Endothelial cell (in vitro differentiated cells): ENCODE data around the gene PRSS50. TPM values are rescaled to one million over a fixed set of nuclear protein-coding genes. Genes with fewer than 3 reads are reported as not detected.

Experiments used
- DNase-seq: peaks from one replicate; pipeline ENCODE4 v3.0.0; 2021; ENCODE audit warnings: low spot score
- H3K27ac Mint-ChIP-seq: one replicate; pipeline ENCODE4 v1.8.0; 2021; ENCODE audit warnings: mixed read lengths, inconsistent platforms; ENCODE audit not compliant: unreplicated experiment
- H3K27me3 Mint-ChIP-seq: one replicate; pipeline ENCODE4 v1.8.0; 2021; ENCODE audit warnings: mild to moderate bottlenecking, moderate library complexity, mixed read lengths, inconsistent platforms; ENCODE audit not compliant: unreplicated experiment
- H3K36me3 Mint-ChIP-seq: one replicate; pipeline ENCODE4 v1.8.0; 2021; ENCODE audit warnings: mild to moderate bottlenecking, low read depth, mixed read lengths, inconsistent platforms; ENCODE audit not compliant: unreplicated experiment
- H3K4me1 Mint-ChIP-seq: one replicate; pipeline ENCODE4 v1.8.0; 2021; ENCODE audit warnings: mild to moderate bottlenecking, mixed read lengths, inconsistent platforms; ENCODE audit not compliant: unreplicated experiment
- H3K4me3 Mint-ChIP-seq: one replicate; pipeline ENCODE4 v1.8.0; 2021; ENCODE audit warnings: mild to moderate bottlenecking, mixed read lengths, inconsistent platforms; ENCODE audit not compliant: unreplicated experiment
- H3K9me3 Mint-ChIP-seq: one replicate; pipeline ENCODE4 v1.8.0; 2021; ENCODE audit warnings: mixed read lengths, inconsistent platforms; ENCODE audit not compliant: unreplicated experiment
- total RNA-seq: library from RNA; stranded (reverse); fragmentation: NEBNext Ultra II Directional; extraction: Animal tissue kit (Norgen Biotek cat#: 25700); gene quantifications from one replicate; pipeline ENCODE4 v1.2.1, GENCODE V29; 2021; ENCODE audit not compliant: unreplicated experiment
- TF ChIP-seq, protein P1 (sequence below): fragments of 200-600 bp; sonication (generic); IDR thresholded peaks from one replicate; pipeline ENCODE4 v1.5.0; 2021; ENCODE audit warnings: antibody characterized with exemption; ENCODE audit not compliant: unreplicated experiment

PRSS50 gene
- total RNA-seq, 1 donor from 2014 or later: 0.38 TPM

- no peak for DNase-seq
- TF ChIP-seq, protein P1, sequence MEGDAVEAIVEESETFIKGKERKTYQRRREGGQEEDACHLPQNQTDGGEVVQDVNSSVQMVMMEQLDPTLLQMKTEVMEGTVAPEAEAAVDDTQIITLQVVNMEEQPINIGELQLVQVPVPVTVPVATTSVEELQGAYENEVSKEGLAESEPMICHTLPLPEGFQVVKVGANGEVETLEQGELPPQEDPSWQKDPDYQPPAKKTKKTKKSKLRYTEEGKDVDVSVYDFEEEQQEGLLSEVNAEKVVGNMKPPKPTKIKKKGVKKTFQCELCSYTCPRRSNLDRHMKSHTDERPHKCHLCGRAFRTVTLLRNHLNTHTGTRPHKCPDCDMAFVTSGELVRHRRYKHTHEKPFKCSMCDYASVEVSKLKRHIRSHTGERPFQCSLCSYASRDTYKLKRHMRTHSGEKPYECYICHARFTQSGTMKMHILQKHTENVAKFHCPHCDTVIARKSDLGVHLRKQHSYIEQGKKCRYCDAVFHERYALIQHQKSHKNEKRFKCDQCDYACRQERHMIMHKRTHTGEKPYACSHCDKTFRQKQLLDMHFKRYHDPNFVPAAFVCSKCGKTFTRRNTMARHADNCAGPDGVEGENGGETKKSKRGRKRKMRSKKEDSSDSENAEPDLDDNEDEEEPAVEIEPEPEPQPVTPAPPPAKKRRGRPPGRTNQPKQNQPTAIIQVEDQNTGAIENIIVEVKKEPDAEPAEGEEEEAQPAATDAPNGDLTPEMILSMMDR: no peak
- peaks cover 3% of the 10 kb centered on the region for H3K27me3 Mint-ChIP-seq
- no peaks in the 10 kb centered on the region for H3K4me1 Mint-ChIP-seq
- H3K27ac Mint-ChIP-seq: no peak overlapping the region
- H3K36me3 Mint-ChIP-seq: no peaks in the 10 kb centered on the region
- H3K4me3 Mint-ChIP-seq: no peak overlapping the region
- no peaks in the 10 kb centered on the region for H3K9me3 Mint-ChIP-seq
Measured at GRCh38 chr3:46680298-46680826, 37.3 kb downstream of the PRSS50 start.

- Mint-ChIP-seq H3K36me3 (no peaks in the 10 kb centered on the region), H3K27me3 (peaks cover 3% of the 10 kb centered on the region), H3K27ac (no peak overlapping the region), H3K4me3 (no peak overlapping the region), H3K9me3 (no peaks in the 10 kb centered on the region), H3K4me1 (no peaks in the 10 kb centered on the region)
- DNase-seq: no peak
- TF ChIP-seq, protein P1: no peak
Measured at GRCh38 chr3:46679681-46680080, 38.0 kb downstream of the PRSS50 start.

GRCh38 chr3:46678280-46678679 lies 39.4 kb downstream of the PRSS50 start:
- H3K27me3 Mint-ChIP-seq: peaks cover 7% of the 10 kb centered on the region
- DNase-seq: no peak
- H3K27ac Mint-ChIP-seq: no peak overlapping the region
- no peaks in the 10 kb centered on the region for H3K4me1 Mint-ChIP-seq
- H3K36me3 Mint-ChIP-seq: peaks cover 4% of the 10 kb centered on the region
- TF ChIP-seq, protein P1: no peak
- no peak overlapping the region for H3K4me3 Mint-ChIP-seq
- no peaks in the 10 kb centered on the region for H3K9me3 Mint-ChIP-seq

- peaks cover 4% of the 10 kb centered on the region for H3K36me3 Mint-ChIP-seq
- no peak overlapping the region for H3K27ac Mint-ChIP-seq
- no peak for DNase-seq
- no peak overlapping the region for H3K4me3 Mint-ChIP-seq
- H3K9me3 Mint-ChIP-seq: no peaks in the 10 kb centered on the region
- no peaks in the 10 kb centered on the region for H3K4me1 Mint-ChIP-seq
- peaks cover 7% of the 10 kb centered on the region for H3K27me3 Mint-ChIP-seq
- TF ChIP-seq, protein P1: no peak
Measured at GRCh38 chr3:46677411-46677726, 40.3 kb downstream of the PRSS50 start.

GRCh38 chr3:46676601-46677410 lies 40.9 kb downstream of the PRSS50 start:
- H3K4me1 Mint-ChIP-seq: no peaks in the 10 kb centered on the region
- peaks cover 7% of the 10 kb centered on the region for H3K27me3 Mint-ChIP-seq
- no peak overlapping the region for H3K27ac Mint-ChIP-seq
- TF ChIP-seq, protein P1: no peak
- no peak for DNase-seq
- peaks cover 4% of the 10 kb centered on the region for H3K36me3 Mint-ChIP-seq
- H3K9me3 Mint-ChIP-seq: no peaks in the 10 kb centered on the region
- H3K4me3 Mint-ChIP-seq: no peak overlapping the region
